Neutrophil (primary cell): ENCODE data around the gene TLE7.

Source experiments
- H3K27ac ChIP-seq: fragments of 200-600 bp; sonication (generic); 2 replicates; pipeline ENCODE4 v1.5.1; 2016; ENCODE audit warnings: mild to moderate bottlenecking, moderate library complexity
- H3K27me3 ChIP-seq: fragments of 200-600 bp; sonication (generic); 2 replicates; pipeline ENCODE4 v1.6.0; 2016; ENCODE audit warnings: mild to moderate bottlenecking
- H3K36me3 ChIP-seq: fragments of 200-600 bp; sonication (generic); 2 replicates; pipeline ENCODE4 v1.5.1; 2017
- H3K4me1 ChIP-seq, 2 experiments: fragments of 200-600 bp in 1 of 2; sonication (generic) in 1 of 2; 1 replicate in 1 of 2; 2 replicates in 1 of 2; pipeline versions ENCODE4 v1.5.1 to v1.6.1; 2013 to 2016; ENCODE audit warnings: low read depth in 1 of 2, low read length in 1 of 2, mild to moderate bottlenecking in 1 of 2, moderate library complexity in 1 of 2; ENCODE audit not compliant: control insufficient read depth in 1 of 2, insufficient read depth in 1 of 2
- H3K4me3 ChIP-seq, 2 experiments: fragments of 200-600 bp in 1 of 2; sonication (generic) in 1 of 2; 1 replicate in 1 of 2; 2 replicates in 1 of 2; pipeline ENCODE4 v1.5.1; 2013 to 2016; ENCODE audit warnings: low read depth in 1 of 2, low read length in 1 of 2, mild to moderate bottlenecking in 1 of 2, moderate library complexity in 1 of 2
- H3K9me3 ChIP-seq: fragments of 200-600 bp; sonication (generic); 2 replicates; pipeline ENCODE4 v1.5.1; 2016
- CTCF ChIP-seq: fragments of 200-600 bp; sonication (generic); IDR thresholded peaks from 2 replicates; pipeline ENCODE4 v1.5.1; 2016; ENCODE audit warnings: antibody characterized with exemption

The TLE7 gene

GRCh38 chr16:71396594-71396993 is 45.3 kb downstream of the TLE7 start:
- TF ChIP-seq CTCF, result no peak
- H3K27me3 ChIP-seq, result peaks cover 20% of the 10 kb centered on the region
- H3K36me3 ChIP-seq, result no peaks in the 10 kb centered on the region
- H3K4me3 ChIP-seq, result no peak overlapping the region
- no peak overlapping the region for H3K27ac ChIP-seq
- no peaks in the 10 kb centered on the region for H3K9me3 ChIP-seq
- no peaks in the 10 kb centered on the region for H3K4me1 ChIP-seq

GRCh38 chr16:71389330-71389729 is 52.5 kb downstream of the TLE7 start:
- Histone ChIP-seq H3K4me1 (no peaks in the 10 kb centered on the region), H3K27me3 (peaks cover 40% of the 10 kb centered on the region), H3K36me3 (no peaks in the 10 kb centered on the region), H3K4me3 (no peak overlapping the region), H3K27ac (no peak overlapping the region), H3K9me3 (no peaks in the 10 kb centered on the region)
- no peak for TF ChIP-seq CTCF

GRCh38 chr16:71387045-71387871 is 54.6 kb downstream of the TLE7 start:
- H3K27me3 ChIP-seq, result peaks cover 31% of the 10 kb centered on the region
- no peaks in the 10 kb centered on the region for H3K36me3 ChIP-seq
- no peaks in the 10 kb centered on the region for H3K9me3 ChIP-seq
- no peak for TF ChIP-seq CTCF
- no peak overlapping the region for H3K4me3 ChIP-seq
- H3K27ac ChIP-seq, result no peak overlapping the region
- H3K4me1 ChIP-seq, result no peaks in the 10 kb centered on the region

GRCh38 chr16:71384073-71384724 is 57.7 kb downstream of the TLE7 start:
- H3K36me3 ChIP-seq, result no peaks in the 10 kb centered on the region
- TF ChIP-seq CTCF, result no peak
- no peaks in the 10 kb centered on the region for H3K4me1 ChIP-seq
- H3K9me3 ChIP-seq, result no peaks in the 10 kb centered on the region
- H3K27ac ChIP-seq, result no peak overlapping the region
- no peak overlapping the region for H3K4me3 ChIP-seq
- H3K27me3 ChIP-seq, result peaks cover 23% of the 10 kb centered on the region

- no peaks in the 10 kb centered on the region for H3K4me1 ChIP-seq
- H3K9me3 ChIP-seq, result no peaks in the 10 kb centered on the region
- no peak overlapping the region for H3K4me3 ChIP-seq
- H3K36me3 ChIP-seq, result no peaks in the 10 kb centered on the region
- no peak for TF ChIP-seq CTCF
- H3K27ac ChIP-seq, result no peak overlapping the region
- H3K27me3 ChIP-seq, result peaks cover 23% of the 10 kb centered on the region
Observed at GRCh38 chr16:71383054-71383773, 58.6 kb downstream of the TLE7 start.
